Cardiac fibroblast (primary cell): ENCODE measurements around the gene ZEB1.

Source experiments
- DNase-seq, 2 donors: peaks; one replicate each; pipeline versions ENCODE4 v3.0.0 to v3.0.0-alpha.2; 2010; ENCODE audit warnings: low read depth in 2 of 2
- H3K4me3 ChIP-seq, 2 donors: replicated peaks in 1 of 2; 1 replicate in 1 of 2; 2 replicates in 1 of 2; pipeline ENCODE4 v1.5.1; 2011; ENCODE audit warnings: low read depth in 2 of 2, low read length in 2 of 2, mild to moderate bottlenecking in 2 of 2, moderate library complexity in 1 of 2
- TF ChIP-seq, protein P1 (sequence below): IDR thresholded peaks from one replicate; pipeline ENCODE4 v1.5.1; 2011; ENCODE audit warnings: low read depth, mild to moderate bottlenecking, low read length, inconsistent platforms

The ZEB1 gene

DNA sequence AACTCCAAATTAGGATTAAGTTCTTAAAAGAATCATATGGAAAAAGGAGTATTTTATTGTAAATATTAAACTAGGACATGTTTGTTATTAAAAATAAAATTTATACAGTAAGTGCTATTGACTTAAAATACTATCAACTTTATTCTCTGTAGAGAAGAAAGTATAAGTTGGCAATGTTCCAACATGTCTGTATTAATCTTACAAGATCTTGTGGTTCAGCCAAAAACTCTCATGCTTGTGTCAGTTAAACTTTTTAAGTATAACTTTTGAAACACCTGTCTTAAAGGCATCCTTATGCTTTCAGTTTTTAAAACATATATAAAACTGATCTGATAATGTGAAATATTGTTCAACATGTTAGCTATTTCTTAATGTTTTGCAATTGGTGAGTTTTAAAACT is 160.7 kb downstream of the ZEB1 start:
- DNase-seq: no peak
- TF ChIP-seq, protein P1, sequence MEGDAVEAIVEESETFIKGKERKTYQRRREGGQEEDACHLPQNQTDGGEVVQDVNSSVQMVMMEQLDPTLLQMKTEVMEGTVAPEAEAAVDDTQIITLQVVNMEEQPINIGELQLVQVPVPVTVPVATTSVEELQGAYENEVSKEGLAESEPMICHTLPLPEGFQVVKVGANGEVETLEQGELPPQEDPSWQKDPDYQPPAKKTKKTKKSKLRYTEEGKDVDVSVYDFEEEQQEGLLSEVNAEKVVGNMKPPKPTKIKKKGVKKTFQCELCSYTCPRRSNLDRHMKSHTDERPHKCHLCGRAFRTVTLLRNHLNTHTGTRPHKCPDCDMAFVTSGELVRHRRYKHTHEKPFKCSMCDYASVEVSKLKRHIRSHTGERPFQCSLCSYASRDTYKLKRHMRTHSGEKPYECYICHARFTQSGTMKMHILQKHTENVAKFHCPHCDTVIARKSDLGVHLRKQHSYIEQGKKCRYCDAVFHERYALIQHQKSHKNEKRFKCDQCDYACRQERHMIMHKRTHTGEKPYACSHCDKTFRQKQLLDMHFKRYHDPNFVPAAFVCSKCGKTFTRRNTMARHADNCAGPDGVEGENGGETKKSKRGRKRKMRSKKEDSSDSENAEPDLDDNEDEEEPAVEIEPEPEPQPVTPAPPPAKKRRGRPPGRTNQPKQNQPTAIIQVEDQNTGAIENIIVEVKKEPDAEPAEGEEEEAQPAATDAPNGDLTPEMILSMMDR: no peak
- H3K4me3 ChIP-seq: no peak overlapping the region

DNA sequence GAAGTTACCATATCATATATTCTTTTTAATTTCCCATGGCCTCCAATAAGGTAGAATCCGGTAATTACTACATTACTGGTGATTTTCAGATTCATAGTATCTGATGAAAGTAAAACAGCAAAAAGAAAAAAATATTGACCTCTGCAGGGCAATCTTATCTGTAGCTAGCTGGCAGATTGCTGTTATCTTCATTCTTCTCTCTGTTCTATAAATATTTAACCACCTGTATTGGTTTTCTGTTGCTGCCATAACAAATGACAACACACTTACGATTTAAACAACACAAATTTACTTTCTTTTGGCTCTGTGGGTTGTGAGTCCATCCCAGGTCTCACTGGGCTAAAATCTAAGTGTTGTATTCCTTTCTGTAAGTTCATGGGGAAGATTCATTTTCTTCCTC is 164.5 kb downstream of the ZEB1 start:
- TF ChIP-seq, protein P1: no peak
- no peak for DNase-seq
- H3K4me3 ChIP-seq: no peak overlapping the region

DNA sequence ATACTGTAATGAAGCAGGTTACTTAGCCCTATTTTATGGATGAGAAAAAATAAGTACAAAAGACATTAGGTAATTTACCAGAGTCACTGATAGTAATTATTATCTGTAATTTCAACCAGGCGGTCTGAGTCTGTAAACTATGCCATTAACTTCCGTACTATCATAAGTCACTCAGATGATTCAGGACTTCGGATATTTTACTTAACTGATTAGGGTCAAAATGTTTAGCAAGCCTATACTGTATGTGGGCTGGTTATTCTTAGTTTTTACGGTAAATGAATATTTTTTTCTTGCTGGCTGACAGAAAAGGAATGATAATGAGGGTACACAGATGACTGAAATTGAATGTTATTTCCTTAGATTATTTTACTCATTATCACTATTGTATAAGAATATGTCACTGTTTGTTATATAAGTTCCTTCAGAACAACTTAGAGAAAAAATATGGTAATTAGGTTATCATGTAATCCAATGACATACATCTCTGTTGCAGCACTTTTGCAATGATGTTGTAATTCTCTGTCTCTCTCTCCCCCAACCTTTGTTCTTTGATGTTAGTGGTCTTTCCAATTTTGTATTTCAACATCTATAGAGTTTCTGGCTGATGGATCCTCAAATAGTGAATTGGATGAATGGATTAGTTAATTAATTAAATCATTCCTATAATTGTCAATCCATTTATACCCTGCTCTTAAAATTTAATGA is 165.6 kb downstream of the ZEB1 start:
- DNase-seq: peak; percentile 46 to 47
- no peak overlapping the region for H3K4me3 ChIP-seq
- TF ChIP-seq, protein P1: no peak

DNA sequence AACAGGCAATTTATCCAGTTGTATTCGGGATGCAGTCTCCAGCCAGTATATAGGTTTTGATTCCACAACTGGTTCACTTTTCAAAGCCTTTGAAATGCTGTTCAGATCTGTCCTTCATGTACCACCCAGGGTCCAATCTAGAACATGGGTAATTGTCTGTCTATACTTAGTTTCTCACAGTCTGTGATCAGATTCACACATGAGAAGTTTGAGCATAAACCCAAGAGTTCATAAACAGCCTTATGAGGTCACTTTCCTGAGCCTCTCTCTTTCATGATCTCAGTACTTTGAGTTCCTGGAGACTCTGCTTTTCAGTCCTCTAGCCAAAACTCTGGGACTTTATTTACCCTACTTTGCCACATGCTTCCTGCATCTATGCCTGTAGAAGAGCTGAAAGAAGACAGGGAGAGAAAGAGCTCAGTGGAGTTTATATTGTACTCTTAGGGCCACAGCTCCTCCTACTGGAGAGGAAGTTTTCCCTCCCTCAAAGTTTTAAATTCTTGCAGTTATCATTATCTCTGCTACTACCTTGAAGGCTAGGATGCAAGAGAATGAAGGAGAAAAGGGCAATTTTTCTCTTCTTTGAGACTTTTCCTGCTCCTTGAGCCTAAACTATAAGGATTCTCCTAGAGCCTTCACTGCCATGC is 172.0 kb downstream of the ZEB1 start:
- H3K4me3 ChIP-seq: no peak overlapping the region
- TF ChIP-seq, protein P1: peak; percentile 68
- DNase-seq: peak; percentile 76 to 81

DNA sequence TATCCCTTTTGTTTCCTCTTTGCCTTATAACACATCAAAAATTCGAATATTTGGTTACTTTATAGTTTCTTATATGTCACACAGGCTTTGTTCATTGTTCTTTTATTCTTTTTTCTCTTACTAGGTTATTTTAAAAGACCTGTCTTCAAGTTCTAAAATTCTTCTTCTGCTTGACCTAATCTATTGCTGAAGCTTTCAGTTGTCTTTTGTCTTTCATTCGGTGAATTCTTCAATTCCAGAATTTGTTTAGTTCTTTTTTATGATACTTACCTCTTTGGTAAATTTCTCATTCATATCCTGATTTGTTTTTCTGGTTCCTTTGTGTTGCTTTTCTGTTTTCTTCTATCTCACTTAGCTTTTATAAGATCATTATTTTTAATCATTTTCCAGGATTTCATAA is 188.4 kb downstream of the ZEB1 start:
- TF ChIP-seq, protein P1: no peak
- no peak for DNase-seq
- H3K4me3 ChIP-seq: no peak overlapping the region

DNA sequence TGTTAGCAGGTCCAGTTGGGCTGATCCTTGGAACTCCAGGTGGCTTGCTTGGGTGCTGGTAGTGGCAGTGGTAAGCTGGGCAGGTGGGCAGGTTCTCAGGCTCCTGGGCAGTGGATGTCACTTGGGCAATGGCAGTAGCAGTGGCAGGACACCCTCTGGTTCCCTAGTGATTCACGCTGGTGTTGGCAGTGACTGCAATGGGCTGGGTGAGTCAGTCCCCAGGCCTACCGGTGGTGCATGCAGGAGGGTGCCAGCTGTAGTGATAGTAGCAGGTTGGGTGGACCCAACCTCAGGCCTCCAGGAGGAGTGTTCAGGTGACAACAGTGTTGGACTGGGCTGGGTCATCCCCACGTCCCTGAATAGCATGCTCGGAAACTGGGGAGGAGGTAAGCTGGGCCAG is 189.2 kb downstream of the ZEB1 start:
- no peak overlapping the region for H3K4me3 ChIP-seq
- no peak for DNase-seq
- TF ChIP-seq, protein P1: no peak
